ENCODE results near the gene DLEC1.

The DLEC1 gene, protein sequence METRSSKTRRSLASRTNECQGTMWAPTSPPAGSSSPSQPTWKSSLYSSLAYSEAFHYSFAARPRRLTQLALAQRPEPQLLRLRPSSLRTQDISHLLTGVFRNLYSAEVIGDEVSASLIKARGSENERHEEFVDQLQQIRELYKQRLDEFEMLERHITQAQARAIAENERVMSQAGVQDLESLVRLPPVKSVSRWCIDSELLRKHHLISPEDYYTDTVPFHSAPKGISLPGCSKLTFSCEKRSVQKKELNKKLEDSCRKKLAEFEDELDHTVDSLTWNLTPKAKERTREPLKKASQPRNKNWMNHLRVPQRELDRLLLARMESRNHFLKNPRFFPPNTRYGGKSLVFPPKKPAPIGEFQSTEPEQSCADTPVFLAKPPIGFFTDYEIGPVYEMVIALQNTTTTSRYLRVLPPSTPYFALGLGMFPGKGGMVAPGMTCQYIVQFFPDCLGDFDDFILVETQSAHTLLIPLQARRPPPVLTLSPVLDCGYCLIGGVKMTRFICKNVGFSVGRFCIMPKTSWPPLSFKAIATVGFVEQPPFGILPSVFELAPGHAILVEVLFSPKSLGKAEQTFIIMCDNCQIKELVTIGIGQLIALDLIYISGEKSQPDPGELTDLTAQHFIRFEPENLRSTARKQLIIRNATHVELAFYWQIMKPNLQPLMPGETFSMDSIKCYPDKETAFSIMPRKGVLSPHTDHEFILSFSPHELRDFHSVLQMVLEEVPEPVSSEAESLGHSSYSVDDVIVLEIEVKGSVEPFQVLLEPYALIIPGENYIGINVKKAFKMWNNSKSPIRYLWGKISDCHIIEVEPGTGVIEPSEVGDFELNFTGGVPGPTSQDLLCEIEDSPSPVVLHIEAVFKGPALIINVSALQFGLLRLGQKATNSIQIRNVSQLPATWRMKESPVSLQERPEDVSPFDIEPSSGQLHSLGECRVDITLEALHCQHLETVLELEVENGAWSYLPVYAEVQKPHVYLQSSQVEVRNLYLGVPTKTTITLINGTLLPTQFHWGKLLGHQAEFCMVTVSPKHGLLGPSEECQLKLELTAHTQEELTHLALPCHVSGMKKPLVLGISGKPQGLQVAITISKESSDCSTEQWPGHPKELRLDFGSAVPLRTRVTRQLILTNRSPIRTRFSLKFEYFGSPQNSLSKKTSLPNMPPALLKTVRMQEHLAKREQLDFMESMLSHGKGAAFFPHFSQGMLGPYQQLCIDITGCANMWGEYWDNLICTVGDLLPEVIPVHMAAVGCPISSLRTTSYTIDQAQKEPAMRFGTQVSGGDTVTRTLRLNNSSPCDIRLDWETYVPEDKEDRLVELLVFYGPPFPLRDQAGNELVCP (N-terminal part only)

DNA sequence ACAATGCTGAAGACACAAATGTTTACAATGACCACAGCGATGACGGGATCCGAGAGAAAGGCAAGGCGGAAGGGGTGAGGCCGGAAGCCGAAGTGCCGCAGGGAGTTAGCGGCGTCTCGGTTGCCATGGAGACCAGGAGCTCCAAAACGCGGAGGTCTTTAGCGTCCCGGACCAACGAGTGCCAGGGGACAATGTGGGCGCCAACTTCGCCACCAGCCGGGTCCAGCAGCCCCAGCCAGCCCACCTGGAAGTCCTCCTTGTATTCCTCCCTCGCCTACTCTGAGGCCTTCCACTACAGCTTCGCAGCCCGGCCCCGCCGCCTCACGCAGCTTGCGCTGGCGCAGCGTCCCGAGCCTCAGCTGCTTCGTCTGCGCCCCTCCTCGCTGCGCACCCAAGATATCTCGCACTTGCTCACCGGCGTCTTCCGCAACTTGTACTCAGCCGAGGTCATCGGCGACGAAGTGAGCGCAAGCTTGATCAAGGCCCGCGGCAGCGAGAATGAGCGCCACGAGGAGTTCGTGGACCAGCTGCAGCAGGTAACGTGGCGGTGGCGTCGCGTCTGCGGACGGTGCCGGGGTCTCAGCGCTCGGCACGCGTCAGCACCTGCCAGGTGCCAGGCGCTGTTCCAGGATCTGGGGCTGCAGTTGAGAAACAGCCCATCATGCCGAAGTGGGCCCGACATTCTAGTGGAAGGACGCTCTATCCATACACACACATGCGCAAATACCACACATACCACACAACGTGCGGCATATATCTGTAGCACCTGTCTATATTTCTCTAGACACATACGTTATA lies at the start of gene DLEC1:
Gene DLEC1 (plus strand): TSS at position 108 of the 798 bp plus-strand sequence. CDS start 18 bp downstream, at position 126.
- peak within 1 kb of the TSS; percentile 72 for H3K27ac Mint-ChIP-seq
- peak; percentile 79 to 82 for ATAC-seq (replicated peaks)
- H3K4me3 Mint-ChIP-seq: peak within 1 kb of the TSS; percentile 54 to 87
- H3K27me3 Mint-ChIP-seq: peaks cover 5 to 8% of the 10 kb centered on the region in 2 donors
- peaks cover 2 to 6% of the 10 kb centered on the region in 2 donors for H3K36me3 Mint-ChIP-seq
- H3K4me1 Mint-ChIP-seq: peaks cover 16 to 25% of the 10 kb centered on the region in 2 donors
- peaks cover 3 to 4% of the 10 kb centered on the region in 2 donors for H3K9me3 Mint-ChIP-seq
- DNase-seq: peak; percentile 72

DNA sequence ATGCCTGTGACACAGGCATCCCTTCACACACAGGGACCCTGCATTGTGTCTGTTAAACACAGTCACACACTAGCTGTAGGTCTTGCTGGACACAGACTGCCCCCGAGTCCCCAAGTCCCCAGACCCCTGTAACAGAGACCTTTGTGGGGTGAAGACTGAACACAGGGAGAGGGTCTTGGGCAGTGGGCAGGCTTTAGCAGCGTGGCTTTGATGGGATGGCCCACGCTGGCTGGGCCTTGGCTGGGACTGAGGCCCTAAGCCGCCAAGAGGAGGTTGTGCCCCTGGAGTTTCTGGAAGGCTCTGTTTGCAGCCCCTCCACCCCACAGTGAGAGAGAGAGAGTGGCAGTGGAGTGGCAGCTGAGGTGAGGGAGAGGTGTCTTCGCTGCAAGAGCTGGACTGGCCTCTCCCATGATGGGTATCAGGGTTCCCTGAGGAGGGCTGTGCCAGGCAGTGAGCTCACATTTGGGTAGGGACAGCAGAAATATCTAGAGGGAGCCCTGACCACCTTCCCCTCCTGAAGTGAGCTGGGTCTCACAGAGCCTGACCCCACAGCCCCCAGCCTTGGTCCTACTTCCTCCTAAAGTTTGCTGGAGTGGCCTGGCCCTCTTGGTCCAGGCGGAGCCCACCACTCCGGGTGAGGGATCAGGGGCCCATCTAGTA lies 49.1 kb upstream of the DLEC1 start:
- no peaks in the 10 kb centered on the region for H3K36me3 Mint-ChIP-seq
- H3K27me3 Mint-ChIP-seq: no peaks in the 10 kb centered on the region
- no peak for ATAC-seq (replicated peaks)
- DNase-seq: no peak
- no peak overlapping the region for H3K4me3 Mint-ChIP-seq
- H3K4me1 Mint-ChIP-seq: peaks cover 11 to 17% of the 10 kb centered on the region in 2 donors
- H3K9me3 Mint-ChIP-seq: no peaks in the 10 kb centered on the region
- H3K27ac Mint-ChIP-seq: no peak overlapping the region

DNA sequence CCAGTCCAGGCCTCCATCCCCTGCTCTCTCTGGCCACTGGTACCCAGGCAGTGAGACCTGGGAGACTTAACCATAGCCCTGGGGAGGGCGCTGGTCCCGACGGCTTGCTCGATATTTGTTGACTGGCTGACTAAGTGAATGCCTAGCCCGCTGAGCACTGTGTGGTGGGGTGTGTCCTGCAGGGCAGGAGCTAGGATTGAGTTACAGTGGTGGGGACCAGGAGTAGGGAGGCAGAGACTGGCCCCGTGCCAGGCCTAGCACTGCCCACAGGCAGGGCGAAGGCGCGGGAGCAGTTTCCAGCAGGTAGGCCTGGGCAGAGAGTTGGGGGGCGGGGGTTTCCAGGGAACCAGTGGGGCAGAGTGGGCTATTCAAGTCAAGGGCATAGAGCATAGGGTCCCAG lies 48.5 kb upstream of the DLEC1 start, which contains the start of gene VILL:
Gene VILL (plus strand): TSS at position 260 of the 400 bp plus-strand sequence. CDS start 2,887 bp downstream, outside the sequence.
- Mint-ChIP-seq H3K4me1 (peaks cover 14 to 23% of the 10 kb centered on the region in 2 donors), H3K27ac (peak within 1 kb of the TSS; percentile 47), H3K9me3 (no peaks in the 10 kb centered on the region)

DNA sequence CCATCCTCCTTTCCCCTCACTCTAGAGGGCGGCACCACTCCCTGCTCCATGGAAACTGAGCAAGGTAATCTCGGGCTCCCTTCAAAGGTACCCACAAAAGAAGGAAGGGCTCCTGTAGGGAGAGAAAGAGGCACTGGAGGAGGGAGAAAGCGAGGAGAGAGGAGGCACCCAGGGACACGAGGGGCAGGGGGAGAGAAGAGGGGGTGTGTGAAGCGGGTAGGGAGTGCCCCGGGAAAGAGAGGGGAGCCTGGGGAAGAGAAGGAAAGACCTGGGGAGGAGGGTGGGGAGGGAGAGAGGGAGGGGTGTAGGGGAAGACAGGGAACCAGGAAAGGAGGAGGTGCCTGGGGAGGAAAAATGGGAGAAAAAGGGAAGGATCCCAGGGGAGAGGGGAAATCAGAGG lies 47.9 kb upstream of the DLEC1 start:
- H3K27me3 Mint-ChIP-seq: no peaks in the 10 kb centered on the region
- peaks cover 17 to 27% of the 10 kb centered on the region in 2 donors for H3K4me1 Mint-ChIP-seq
- ATAC-seq (replicated peaks) (no peak), DNase-seq (no peak)
- no peak overlapping the region for H3K4me3 Mint-ChIP-seq
- H3K9me3 Mint-ChIP-seq: no peaks in the 10 kb centered on the region
- H3K27ac Mint-ChIP-seq: no peak overlapping the region
- peaks cover 5 to 7% of the 10 kb centered on the region in 2 donors for H3K36me3 Mint-ChIP-seq

More for the DNA sequence above, 48.5 kb upstream of the DLEC1 start, which contains the start of gene VILL:
- no peaks in the 10 kb centered on the region for H3K27me3 Mint-ChIP-seq
- DNase-seq (no peak), ATAC-seq (replicated peaks) (no peak)
- H3K4me3 Mint-ChIP-seq: no peak within 1 kb of the TSS
- H3K36me3 Mint-ChIP-seq: peaks cover under 1 to 2% of the 10 kb centered on the region in 2 donors

DNA sequence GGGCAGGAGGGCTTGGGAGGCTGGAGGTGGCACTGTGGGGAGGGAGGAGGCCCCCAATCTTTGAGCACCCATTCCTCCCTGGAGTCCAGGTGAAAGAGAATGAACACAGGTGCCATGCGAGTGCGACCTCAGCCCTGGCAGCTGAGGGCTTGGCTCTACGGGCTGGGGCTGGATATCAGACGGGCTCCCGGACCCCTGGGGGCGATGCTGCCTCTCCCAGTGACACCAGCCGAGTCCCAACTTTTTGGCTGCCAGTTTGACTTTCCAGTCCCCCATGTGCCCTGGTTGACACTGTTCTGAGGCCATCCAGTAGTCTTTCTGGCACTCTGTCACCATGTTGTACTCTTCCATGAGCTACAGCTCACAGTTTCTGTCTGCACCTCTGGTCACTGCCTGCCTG lies 47.2 kb upstream of the DLEC1 start:
- DNase-seq (no peak), ATAC-seq (replicated peaks) (no peak)
- peak overlapping the region; percentile 47 for H3K27ac Mint-ChIP-seq
- no peak overlapping the region for H3K4me3 Mint-ChIP-seq
- H3K36me3 Mint-ChIP-seq: peaks cover 12 to 14% of the 10 kb centered on the region in 2 donors
- H3K9me3 Mint-ChIP-seq: peaks cover 0 to 3% of the 10 kb centered on the region in 2 donors
- peaks cover 20 to 34% of the 10 kb centered on the region in 2 donors for H3K4me1 Mint-ChIP-seq
- H3K27me3 Mint-ChIP-seq: no peaks in the 10 kb centered on the region

DNA sequence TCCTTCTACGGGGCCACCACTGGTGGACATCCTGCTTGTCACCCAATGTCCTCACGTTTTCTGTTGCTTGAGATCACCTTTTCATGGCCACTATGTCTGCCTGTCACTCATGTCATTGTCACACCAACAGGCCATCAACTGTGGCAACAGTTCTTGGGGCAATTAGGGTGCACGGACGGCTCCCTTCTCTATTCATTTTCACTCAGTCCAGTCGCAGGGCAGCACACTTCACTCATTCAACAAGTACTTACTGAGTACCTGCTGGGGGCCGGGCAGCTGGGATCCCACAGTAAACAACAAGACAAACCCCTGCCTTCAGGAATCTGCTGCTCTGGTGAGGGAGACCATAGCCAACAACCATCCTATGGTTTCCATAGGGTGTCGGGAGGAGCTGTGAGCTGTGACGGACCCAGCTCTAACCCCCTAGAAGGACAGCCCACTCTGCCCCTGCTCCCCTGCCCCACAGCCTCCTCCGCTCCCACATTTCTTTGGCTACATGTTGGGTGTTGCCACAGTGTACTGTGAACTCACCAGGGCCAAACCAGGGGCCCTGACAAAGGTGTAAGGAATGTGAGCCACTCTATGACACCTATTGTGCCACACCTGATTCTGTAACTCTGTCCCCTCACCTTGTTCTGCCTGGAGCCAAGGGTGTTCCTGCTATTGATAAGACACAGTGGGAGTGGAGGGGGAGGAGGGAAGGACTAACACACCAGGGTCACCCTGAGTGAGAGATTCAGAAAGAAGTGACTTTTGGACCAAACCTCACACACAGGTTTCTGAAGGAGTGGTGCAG lies 46.5 kb upstream of the DLEC1 start:
- Mint-ChIP-seq H3K4me1 (peaks cover 26 to 40% of the 10 kb centered on the region in 2 donors), H3K4me3 (no peak overlapping the region), H3K27me3 (no peaks in the 10 kb centered on the region), H3K36me3 (peaks cover 17 to 20% of the 10 kb centered on the region in 2 donors), H3K9me3 (peaks cover 0 to 3% of the 10 kb centered on the region in 2 donors), H3K27ac (no peak overlapping the region)
- no peak for ATAC-seq (replicated peaks)
- no peak for DNase-seq

DNA sequence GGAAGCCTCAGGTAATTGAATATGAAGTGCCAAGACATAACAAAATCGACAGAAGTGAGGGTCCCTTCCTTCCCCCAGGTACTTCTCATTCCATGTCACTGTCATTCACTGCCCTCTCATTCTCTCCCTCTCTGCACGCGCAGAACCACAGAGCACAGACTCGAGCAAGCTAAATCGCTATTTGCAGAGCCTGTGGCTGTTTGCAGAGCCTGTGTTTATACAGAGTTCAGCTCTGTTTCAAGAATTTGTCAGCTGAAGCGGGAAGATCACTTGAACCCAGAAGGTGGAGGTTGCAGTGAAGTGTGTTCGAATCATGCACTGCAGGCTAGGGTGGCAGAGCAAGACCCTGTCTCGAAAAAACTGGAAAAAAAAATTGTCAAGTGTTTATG lies 45.9 kb upstream of the DLEC1 start:
- peaks cover 28 to 42% of the 10 kb centered on the region in 2 donors for H3K4me1 Mint-ChIP-seq
- ATAC-seq (replicated peaks): no peak

DNA sequence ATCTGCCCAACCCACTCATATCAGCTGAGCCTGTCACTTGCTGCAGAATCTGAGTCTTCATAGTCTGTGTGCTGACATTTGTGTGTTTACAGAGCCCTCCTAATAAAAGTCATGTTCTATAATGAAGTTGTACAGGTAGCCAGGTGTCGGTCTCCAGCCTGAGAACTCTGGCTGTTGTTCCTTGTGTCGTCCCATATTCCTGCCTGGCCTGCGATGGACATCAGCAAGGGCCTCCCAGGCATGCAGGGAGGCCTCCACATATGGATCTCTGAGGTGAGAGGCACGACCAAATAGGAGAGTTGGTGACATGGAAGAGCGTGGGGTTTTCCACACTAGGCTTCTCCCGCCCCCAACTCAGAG lies 45.6 kb upstream of the DLEC1 start:
- peaks cover 32 to 46% of the 10 kb centered on the region in 2 donors for H3K4me1 Mint-ChIP-seq
- ATAC-seq (replicated peaks): no peak
- peaks cover 0 to 3% of the 10 kb centered on the region in 2 donors for H3K9me3 Mint-ChIP-seq
- H3K27me3 Mint-ChIP-seq: no peaks in the 10 kb centered on the region
- peak overlapping the region; percentile 91 to 96 for H3K4me3 Mint-ChIP-seq
- H3K36me3 Mint-ChIP-seq: peaks cover 17 to 20% of the 10 kb centered on the region in 2 donors
- H3K27ac Mint-ChIP-seq: peak overlapping the region; percentile 96
- no peak for DNase-seq

More for the DNA sequence above, 45.9 kb upstream of the DLEC1 start:
- peak overlapping the region; percentile 4 for H3K27ac Mint-ChIP-seq
- no peaks in the 10 kb centered on the region for H3K27me3 Mint-ChIP-seq
- DNase-seq: no peak
- H3K36me3 Mint-ChIP-seq: peaks cover 17 to 20% of the 10 kb centered on the region in 2 donors
- H3K4me3 Mint-ChIP-seq: peak overlapping the region; percentile 23 to 91
- peaks cover 0 to 3% of the 10 kb centered on the region in 2 donors for H3K9me3 Mint-ChIP-seq

DNA sequence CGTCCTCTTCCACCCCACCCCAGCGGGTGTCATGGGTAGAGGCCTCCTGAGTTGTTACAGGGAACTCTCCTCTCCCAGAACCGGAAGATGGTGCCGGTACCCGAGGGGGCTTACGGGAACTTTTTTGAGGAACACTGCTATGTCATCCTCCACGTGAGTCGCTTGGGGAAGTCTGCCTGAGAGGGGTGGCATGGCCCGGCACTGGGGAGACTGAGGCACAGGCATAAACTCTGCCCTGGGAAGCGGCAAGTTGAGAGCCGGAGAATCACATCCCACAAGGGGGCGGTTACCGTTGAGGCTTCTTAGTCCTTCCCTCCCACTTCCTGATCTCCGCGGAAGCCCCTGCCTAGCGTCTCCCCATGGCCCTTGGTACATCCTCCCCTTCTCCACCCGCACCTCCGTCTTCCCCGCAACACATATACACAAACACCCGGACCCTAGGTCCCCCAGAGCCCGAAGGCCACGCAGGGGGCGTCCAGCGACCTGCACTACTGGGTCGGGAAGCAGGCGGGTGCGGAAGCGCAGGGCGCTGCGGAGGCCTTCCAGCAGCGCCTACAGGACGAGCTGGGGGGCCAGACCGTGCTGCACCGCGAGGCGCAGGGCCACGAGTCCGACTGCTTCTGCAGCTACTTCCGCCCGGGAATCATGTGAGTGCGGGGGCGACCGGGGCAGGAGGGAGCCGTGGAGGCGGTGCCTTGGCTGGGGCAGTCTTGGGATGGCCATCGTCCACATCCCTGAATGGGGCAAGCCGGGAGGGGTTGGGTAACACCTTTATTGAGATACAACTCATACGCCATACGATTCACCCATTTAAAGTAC lies 45.0 kb upstream of the DLEC1 start:
- Mint-ChIP-seq H3K36me3 (peaks cover 17 to 20% of the 10 kb centered on the region in 2 donors), H3K27me3 (no peaks in the 10 kb centered on the region), H3K4me3 (peak overlapping the region; percentile 91 to 96), H3K4me1 (peaks cover 35 to 52% of the 10 kb centered on the region in 2 donors), H3K9me3 (peaks cover 0 to 3% of the 10 kb centered on the region in 2 donors), H3K27ac (peak overlapping the region; percentile 96)
- ATAC-seq (replicated peaks): peak; percentile 80
- DNase-seq: peak; percentile 77

DNA sequence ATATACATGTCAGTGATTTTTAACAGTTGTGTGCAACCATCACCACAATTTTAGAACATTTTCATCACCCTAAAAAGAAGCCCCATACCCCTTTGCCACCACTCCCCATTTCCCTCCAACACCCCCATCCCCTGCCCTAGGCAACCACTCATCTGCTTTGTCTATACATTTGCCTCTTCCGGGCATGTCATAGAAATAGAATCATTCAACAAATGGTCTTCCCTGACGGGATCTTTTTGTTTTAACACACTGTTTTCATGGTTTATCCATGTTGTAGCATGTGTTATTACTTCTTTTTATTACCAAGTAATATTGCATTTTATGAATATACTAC lies 44.4 kb upstream of the DLEC1 start:
- Mint-ChIP-seq H3K27me3 (no peaks in the 10 kb centered on the region), H3K27ac (peak overlapping the region; percentile 96), H3K4me3 (peak overlapping the region; percentile 91 to 96), H3K9me3 (peaks cover 0 to 3% of the 10 kb centered on the region in 2 donors), H3K36me3 (peaks cover 17 to 26% of the 10 kb centered on the region in 2 donors), H3K4me1 (peaks cover 41 to 57% of the 10 kb centered on the region in 2 donors)
- DNase-seq: no peak
- peak; percentile 0 to 5 for ATAC-seq (replicated peaks)
